Endothelial cell of umbilical vein (primary cell): ENCODE data around the gene DENND1A. TPM values are rescaled to one million over a fixed set of nuclear protein-coding genes. Genes with fewer than 3 reads are reported as not detected.

Experiments used
- BruUV-seq: library from RNA; stranded (reverse); fragments of 400-500 nt; replicated peaks from 2 replicates; lab custom pipeline; 2021; lab: Mats Ljungman, UMichigan
- CTCF ChIA-PET: fragments of 300-600, 350-600 bp; sonication (Branson Sonifier 250); formaldehyde crosslinking; loops from one replicate; lab custom pipeline; 2021; ENCODE audit warnings: antibody characterized with exemption, inconsistent platforms; lab: Charles Lee
- POLR2A ChIA-PET: fragments of 300-600, 350-600 bp; sonication (Branson Sonifier 250); formaldehyde crosslinking; loops from one replicate; lab custom pipeline; 2021; ENCODE audit warnings: antibody characterized with exemption, inconsistent platforms; lab: Charles Lee
- DNase-seq: peaks from one replicate; pipeline ENCODE4 v3.0.0-alpha.2; 2011; ENCODE audit warnings: low read depth, low spot score
- FAIRE-seq: peaks from 2 replicates; lab custom pipeline; 2011; peaks lifted over from hg19 to GRCh38; lab: Jason Lieb, UNC
- H2AFZ ChIP-seq: 2 replicates; pipeline ENCODE4 v1.6.0; 2012; ENCODE audit warnings: low read depth, low read length, control low read depth, inconsistent platforms
- H3K27ac ChIP-seq: 2 replicates; pipeline ENCODE4 v1.5.1; 2011; ENCODE audit warnings: low read depth, mild to moderate bottlenecking, control low read depth, low read length, moderate library complexity; ENCODE audit not compliant: insufficient read depth
- H3K27me3 ChIP-seq, 2 experiments: 2 replicates each; pipeline versions ENCODE4 v1.6.0 to v1.6.1; 2011; ENCODE audit warnings: low read length in 2 of 2, mixed read lengths in 1 of 2; ENCODE audit not compliant: control insufficient read depth in 2 of 2, insufficient read depth in 2 of 2
- H3K36me3 ChIP-seq, 2 experiments: 2 replicates in 1 of 2; 3 replicates in 1 of 2; pipeline ENCODE4 v1.5.1; 2011; ENCODE audit warnings: low read length in 2 of 2, mild to moderate bottlenecking in 1 of 2, moderate library complexity in 1 of 2; ENCODE audit not compliant: control insufficient read depth in 2 of 2, insufficient read depth in 2 of 2; ENCODE audit errors: extremely low read depth in 1 of 2
- H3K4me1 ChIP-seq: 3 replicates; pipeline ENCODE4 v1.5.1; 2011; ENCODE audit warnings: mild to moderate bottlenecking, low read length; ENCODE audit not compliant: control insufficient read depth, insufficient read depth; ENCODE audit errors: extremely low read depth
- H3K4me2 ChIP-seq: 2 replicates; pipeline ENCODE4 v1.6.1; 2011; ENCODE audit warnings: low read length, control low read depth, mixed read lengths; ENCODE audit not compliant: insufficient read depth
- H3K4me3 ChIP-seq, 3 experiments: fragments of 200-600 bp in 1 of 3; sonication (generic), shearing (Covaris generic) in 1 of 3; replicated peaks in 1 of 3; 2 replicates each; pipeline ENCODE4 v1.5.1; 2011 to 2016; ENCODE audit warnings: control low read depth in 3 of 3, low read length in 3 of 3, mild to moderate bottlenecking in 2 of 3, inconsistent platforms in 1 of 3, low read depth in 1 of 3, moderate library complexity in 1 of 3; ENCODE audit not compliant: insufficient read depth in 1 of 3
- H3K79me2 ChIP-seq: 2 replicates; pipeline ENCODE4 v1.6.0; 2012; ENCODE audit warnings: low read length, inconsistent platforms; ENCODE audit not compliant: control insufficient read depth, insufficient read depth
- H3K9ac ChIP-seq: replicated peaks from 2 replicates; pipeline ENCODE3; 2011; ENCODE audit warnings: low read length, control low read depth; ENCODE audit not compliant: insufficient read depth; ENCODE audit errors: extremely low read depth
- H3K9me1 ChIP-seq: replicated peaks from 3 replicates; pipeline ENCODE4 v1.6.0; 2011; ENCODE audit warnings: mild to moderate bottlenecking, low read length; ENCODE audit not compliant: control insufficient read depth, insufficient read depth; ENCODE audit errors: extremely low read depth
- H3K9me3 ChIP-seq: replicated peaks from 2 replicates; pipeline ENCODE4 v1.5.1; 2012; ENCODE audit warnings: low read length, inconsistent platforms; ENCODE audit not compliant: control insufficient read depth, insufficient read depth
- H4K20me1 ChIP-seq: replicated peaks from 2 replicates; pipeline ENCODE3; 2011; ENCODE audit warnings: mild to moderate bottlenecking, low read length; ENCODE audit not compliant: control insufficient read depth, insufficient read depth; ENCODE audit errors: extremely low read depth
- EZH2 ChIP-seq: IDR thresholded peaks from 2 replicates; pipeline ENCODE4 v1.6.1; 2012; ENCODE audit warnings: borderline replicate concordance, low read depth, mild to moderate bottlenecking, moderate library complexity, low read length, inconsistent platforms; ENCODE audit not compliant: severe bottlenecking
- FOS ChIP-seq: IDR thresholded peaks from 2 replicates; pipeline ENCODE4 v1.6.1; 2011; ENCODE audit warnings: mild to moderate bottlenecking, low read length, moderate library complexity, borderline replicate concordance; ENCODE audit not compliant: insufficient read depth
- GATA2 ChIP-seq: IDR thresholded peaks from 2 replicates; pipeline ENCODE4 v1.7.0; 2011; ENCODE audit warnings: low read depth, mild to moderate bottlenecking, moderate library complexity, mixed read lengths, low read length; ENCODE audit not compliant: insufficient read length, insufficient read depth
- JUN ChIP-seq: IDR thresholded peaks from 2 replicates; pipeline ENCODE4 v1.6.1; 2011; ENCODE audit warnings: borderline replicate concordance, low read depth; ENCODE audit not compliant: insufficient read length, insufficient read depth
- MYC ChIP-seq: IDR thresholded peaks from one replicate; pipeline ENCODE4 v1.6.1; 2011; ENCODE audit warnings: mild to moderate bottlenecking, low read depth, low read length
- POLR2A ChIP-seq: IDR thresholded peaks from 2 replicates; pipeline ENCODE4 v1.6.1; 2012; ENCODE audit warnings: low read depth, mild to moderate bottlenecking, control low read depth, low read length
- POLR2AphosphoS5 ChIP-seq: IDR thresholded peaks from 2 replicates; pipeline ENCODE4 v1.6.1; 2012; ENCODE audit warnings: low read depth, mild to moderate bottlenecking, control low read depth, low read length, moderate library complexity; ENCODE audit not compliant: insufficient read depth
- dilution Hi-C: fragments of 300-500 bp; cut with MboI; formaldehyde crosslinking; loops from one replicate; pipeline ENCODE4 v1.15.0; 2019; ENCODE audit warnings: low sequenced_read_pairs; ENCODE audit not compliant: extremely low pct_ligation_motif_present
- intact Hi-C: fragments of 100-400 bp; cut with micrococcal nuclease; formaldehyde crosslinking; loops from one replicate; pipeline ENCODE4 v1.10.0; 2022
- polyA plus RNA-seq, 4 experiments: library from polyadenylated mRNA; depleted of rRNA in 3 of 4; stranded (reverse) in 3 of 4; unstranded in 1 of 4; fragments of >200 nt; gene quantifications; 2 replicates each; pipeline versions ENCODE4 v1.2.1 to v1.2.3, GENCODE V29; 2011 to 2012; ENCODE audit warnings: missing spikeins in 1 of 4
- total RNA-seq: library from RNA; stranded (reverse); gene quantifications from 2 replicates; pipeline ENCODE4 v1.2.3, GENCODE V29; 2021
- TF ChIP-seq, protein P1 (sequence below), 2 donors: IDR thresholded peaks; 1 replicate in 1 of 2; 2 replicates in 1 of 2; pipeline ENCODE4 v1.5.1; 2011; ENCODE audit warnings: low read length in 2 of 2, mild to moderate bottlenecking in 2 of 2, moderate library complexity in 2 of 2, control low read depth in 1 of 2, inconsistent platforms in 1 of 2, low read depth in 1 of 2; ENCODE audit not compliant: insufficient read depth in 1 of 2; ENCODE audit errors: extremely low read depth in 1 of 2
- TF ChIP-seq, protein P2 (sequence below): IDR thresholded peaks from 2 replicates; pipeline ENCODE4 v1.6.1; 2011; ENCODE audit not compliant: insufficient read depth, insufficient read length

Gene DENND1A
- total and polyA plus RNA-seq, 2 donors (not counting 3 experiments of a cell fraction or from before 2014, with no cell fraction given) = 18.5 to 24.5 TPM

DNA sequence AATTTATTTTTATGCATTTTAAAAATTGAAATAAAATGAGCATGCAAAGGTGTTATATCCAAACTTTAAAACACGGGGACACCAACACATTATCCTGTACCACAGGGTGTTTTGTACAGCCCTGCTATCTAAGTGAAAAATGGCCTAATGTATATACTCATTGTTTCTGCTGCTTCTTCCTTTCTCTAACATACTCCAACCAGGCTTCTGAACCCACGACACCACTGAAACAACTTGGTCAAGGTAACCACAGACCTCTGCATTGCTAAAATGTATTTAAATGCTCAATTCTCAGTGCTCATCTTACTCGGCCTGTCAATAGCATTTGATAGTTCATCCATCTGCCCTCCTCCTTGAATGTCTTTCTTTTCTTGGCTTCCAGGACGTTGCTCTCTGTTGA lies 48.3 kb downstream of the DENND1A start:
- Histone ChIP-seq H3K4me3 (no peak overlapping the region), H4K20me1 (no peaks in the 10 kb centered on the region), H2AFZ (no peak overlapping the region), H3K9ac (no peak overlapping the region), H3K79me2 (no peaks in the 10 kb centered on the region), H3K4me2 (no peak overlapping the region), H3K36me3 (no peaks in the 10 kb centered on the region), H3K4me1 (no peaks in the 10 kb centered on the region), H3K27ac (no peak overlapping the region), H3K27me3 (no peaks in the 10 kb centered on the region), H3K9me3 (no peaks in the 10 kb centered on the region), H3K9me1 (no peaks in the 10 kb centered on the region)
- ChIA-PET POLR2A (no interaction called here), CTCF (no interaction called here)
- no peak for FAIRE-seq
- TF ChIP-seq FOS (no peak), JUN (no peak), MYC (no peak), POLR2A (no peak), POLR2AphosphoS5 (no peak), GATA2 (no peak), EZH2 (no peak)
- TF ChIP-seq, protein P1, sequence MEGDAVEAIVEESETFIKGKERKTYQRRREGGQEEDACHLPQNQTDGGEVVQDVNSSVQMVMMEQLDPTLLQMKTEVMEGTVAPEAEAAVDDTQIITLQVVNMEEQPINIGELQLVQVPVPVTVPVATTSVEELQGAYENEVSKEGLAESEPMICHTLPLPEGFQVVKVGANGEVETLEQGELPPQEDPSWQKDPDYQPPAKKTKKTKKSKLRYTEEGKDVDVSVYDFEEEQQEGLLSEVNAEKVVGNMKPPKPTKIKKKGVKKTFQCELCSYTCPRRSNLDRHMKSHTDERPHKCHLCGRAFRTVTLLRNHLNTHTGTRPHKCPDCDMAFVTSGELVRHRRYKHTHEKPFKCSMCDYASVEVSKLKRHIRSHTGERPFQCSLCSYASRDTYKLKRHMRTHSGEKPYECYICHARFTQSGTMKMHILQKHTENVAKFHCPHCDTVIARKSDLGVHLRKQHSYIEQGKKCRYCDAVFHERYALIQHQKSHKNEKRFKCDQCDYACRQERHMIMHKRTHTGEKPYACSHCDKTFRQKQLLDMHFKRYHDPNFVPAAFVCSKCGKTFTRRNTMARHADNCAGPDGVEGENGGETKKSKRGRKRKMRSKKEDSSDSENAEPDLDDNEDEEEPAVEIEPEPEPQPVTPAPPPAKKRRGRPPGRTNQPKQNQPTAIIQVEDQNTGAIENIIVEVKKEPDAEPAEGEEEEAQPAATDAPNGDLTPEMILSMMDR (IDR thresholded peaks at IDR 0.05; ENCODE audit: extremely low read depth in 1 of 2, insufficient read depth in 1 of 2, low read depth in 1 of 2, low read length in 2 of 2) = no peak
- TF ChIP-seq, protein P2, sequence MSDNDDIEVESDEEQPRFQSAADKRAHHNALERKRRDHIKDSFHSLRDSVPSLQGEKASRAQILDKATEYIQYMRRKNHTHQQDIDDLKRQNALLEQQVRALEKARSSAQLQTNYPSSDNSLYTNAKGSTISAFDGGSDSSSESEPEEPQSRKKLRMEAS = no peak
- intact Hi-C loops (no loop called here), dilution Hi-C loops (no loop called here)
- no peak for DNase-seq
- no TSS peak for BruUV-seq
